Hepatocyte (in vitro differentiated cells): ENCODE measurements around the gene EXTL1. TPM values are rescaled to one million over a fixed set of nuclear protein-coding genes. Genes with fewer than 3 reads are reported as not detected.
A peak's percentile ranks its signal among the peaks of the same experiment; 100 is the strongest.

Experiments used
- DNase-seq: peaks from one replicate; pipeline ENCODE4 v3.0.0-alpha.2; 2016; ENCODE audit warnings: low spot score
- H2AFZ ChIP-seq: fragments of 200-600 bp; sonication (generic); 2 replicates; pipeline ENCODE4 v1.6.0; 2016; ENCODE audit warnings: antibody characterized with exemption, mild to moderate bottlenecking
- H3K27ac ChIP-seq: fragments of 200-600 bp; sonication (generic); 2 replicates; pipeline ENCODE4 v1.5.1; 2016; ENCODE audit warnings: mild to moderate bottlenecking
- H3K27me3 ChIP-seq: fragments of 200-600 bp; sonication (generic); 2 replicates; pipeline ENCODE4 v1.6.1; 2016
- H3K36me3 ChIP-seq: fragments of 200-600 bp; sonication (generic); replicated peaks from 2 replicates; pipeline ENCODE4 v1.5.1; 2016; ENCODE audit warnings: low read depth; ENCODE audit not compliant: insufficient read depth
- H3K4me1 ChIP-seq: fragments of 200-600 bp; sonication (generic); 2 replicates; pipeline ENCODE4 v1.5.1; 2016; ENCODE audit warnings: mild to moderate bottlenecking, moderate library complexity; ENCODE audit not compliant: insufficient read depth
- H3K4me2 ChIP-seq: fragments of 200-600 bp; sonication (generic); 2 replicates; pipeline ENCODE4 v1.6.0; 2016
- H3K4me3 ChIP-seq: fragments of 200-600 bp; sonication (generic); 2 replicates; pipeline ENCODE4 v1.5.1; 2016; ENCODE audit warnings: mild to moderate bottlenecking
- H3K79me2 ChIP-seq: fragments of 200-600 bp; sonication (generic); 2 replicates; pipeline ENCODE4 v1.6.0; 2017; ENCODE audit warnings: mild to moderate bottlenecking
- H3K9me2 ChIP-seq: fragments of 200-600 bp; sonication (generic); replicated peaks from 2 replicates; pipeline ENCODE4 v1.6.0; 2017; ENCODE audit warnings: mild to moderate bottlenecking; ENCODE audit not compliant: insufficient read depth
- H3K9me3 ChIP-seq: fragments of 200-600 bp; sonication (generic); 2 replicates; pipeline ENCODE4 v1.5.1; 2016; ENCODE audit warnings: low read depth, mild to moderate bottlenecking
- H4K20me1 ChIP-seq: fragments of 200-600 bp; sonication (generic); 2 replicates; pipeline ENCODE4 v1.6.0; 2016; ENCODE audit warnings: mild to moderate bottlenecking; ENCODE audit not compliant: insufficient read depth, poor library complexity, severe bottlenecking
- CTCF ChIP-seq: fragments of 200-600 bp; sonication (generic); IDR thresholded peaks from 2 replicates; pipeline ENCODE4 v1.5.1; 2016; ENCODE audit warnings: antibody characterized with exemption, mild to moderate bottlenecking; ENCODE audit not compliant: poor library complexity
- EZH2 ChIP-seq: fragments of 200-600 bp; sonication (generic); IDR thresholded peaks from 2 replicates; pipeline ENCODE4 v1.6.1; 2016; ENCODE audit warnings: antibody characterized with exemption, mild to moderate bottlenecking, borderline replicate concordance
- EZH2phosphoT487 ChIP-seq: fragments of 200-600 bp; sonication (generic); IDR thresholded peaks from one replicate; pipeline ENCODE4 v1.6.1; 2018; ENCODE audit warnings: antibody characterized with exemption, mild to moderate bottlenecking, low read depth, moderate library complexity; ENCODE audit not compliant: unreplicated experiment, severe bottlenecking
- WGBS: methylation state at CpG from one replicate; pipeline ENCODE4 v1.1.6; 2016; ENCODE audit warnings: low lambda C conversion rate; ENCODE audit errors: missing lambda C conversion rate; 5-methylcytosine and 5-hydroxymethylcytosine counted together
- polyA plus RNA-seq: library from polyadenylated mRNA; unstranded; fragments of >200 nt; fragmentation: Nextera tagmentation; extraction: Ambion mirVana; gene quantifications from 2 replicates; pipeline ENCODE4 v1.2.1, GENCODE V29; 2016
- total RNA-seq: library from RNA; depleted of rRNA; stranded (reverse); fragments of >200 nt; gene quantifications from 2 replicates; pipeline ENCODE4 v1.2.3, GENCODE V29; 2014

The EXTL1 gene
- total and polyA plus RNA-seq, 2 experiments from 2014 or later = 0.17 to 1.3 TPM

GRCh38 chr1:25990251-25990650 lies 31.3 kb upstream of the EXTL1 start:
- no peaks in the 10 kb centered on the region for H3K9me2 ChIP-seq
- H3K4me1 ChIP-seq = no peaks in the 10 kb centered on the region
- no peaks in the 10 kb centered on the region for H3K27me3 ChIP-seq
- no peaks in the 10 kb centered on the region for H3K36me3 ChIP-seq
- no peaks in the 10 kb centered on the region for H4K20me1 ChIP-seq
- peaks cover 14% of the 10 kb centered on the region for H3K79me2 ChIP-seq
- TF ChIP-seq EZH2 = no peak
- TF ChIP-seq CTCF = no peak
- no peak for TF ChIP-seq EZH2phosphoT487
- 83% methylated on average over 6 of the region's 6 CpGs for WGBS
- no peak for DNase-seq
- no peak overlapping the region for H3K4me3 ChIP-seq
- no peaks in the 10 kb centered on the region for H3K9me3 ChIP-seq
- H2AFZ ChIP-seq = no peak overlapping the region
- H3K27ac ChIP-seq = no peak overlapping the region
- H3K4me2 ChIP-seq = no peak overlapping the region

GRCh38 chr1:25990702-25991395 lies 30.7 kb upstream of the EXTL1 start:
- Histone ChIP-seq H3K9me2 (no peaks in the 10 kb centered on the region), H3K4me1 (no peaks in the 10 kb centered on the region), H3K9me3 (no peaks in the 10 kb centered on the region), H3K36me3 (no peaks in the 10 kb centered on the region), H3K79me2 (peaks cover 20% of the 10 kb centered on the region), H3K27me3 (no peaks in the 10 kb centered on the region), H3K27ac (no peak overlapping the region), H2AFZ (no peak overlapping the region), H3K4me3 (no peak overlapping the region), H3K4me2 (no peak overlapping the region), H4K20me1 (no peaks in the 10 kb centered on the region)
- TF ChIP-seq EZH2phosphoT487 (no peak), EZH2 (no peak), CTCF (no peak)
- DNase-seq = no peak
- 77% methylated on average over 15 of the region's 15 CpGs for WGBS

GRCh38 chr1:25991937-25992688 lies 29.5 kb upstream of the EXTL1 start:
- H3K27ac ChIP-seq = peak overlapping the region; percentile 29
- no peak overlapping the region for H3K4me2 ChIP-seq
- no peaks in the 10 kb centered on the region for H3K27me3 ChIP-seq
- H4K20me1 ChIP-seq = no peaks in the 10 kb centered on the region
- no peak for DNase-seq
- TF ChIP-seq EZH2phosphoT487 (no peak), CTCF (no peak)
- H3K79me2 ChIP-seq = peaks cover 24% of the 10 kb centered on the region
- H3K4me1 ChIP-seq = peaks cover 6% of the 10 kb centered on the region
- no peaks in the 10 kb centered on the region for H3K36me3 ChIP-seq
- H2AFZ ChIP-seq = no peak overlapping the region
- H3K4me3 ChIP-seq = no peak overlapping the region
- 78% methylated on average over 5 of the region's 5 CpGs for WGBS
- no peaks in the 10 kb centered on the region for H3K9me3 ChIP-seq
- no peaks in the 10 kb centered on the region for H3K9me2 ChIP-seq
